HCT116 (cell line): ENCODE results near the gene DDX41.

ENCODE experiments used
- TF ChIP-seq, protein P1 (sequence below): IDR thresholded peaks from 2 replicates; pipeline ENCODE4 v1.6.1; 2012
- TF ChIP-seq, protein P2 (sequence below): IDR thresholded peaks from 2 replicates; pipeline ENCODE4 v1.6.1; 2012; ENCODE audit warnings: low read depth

DNA sequence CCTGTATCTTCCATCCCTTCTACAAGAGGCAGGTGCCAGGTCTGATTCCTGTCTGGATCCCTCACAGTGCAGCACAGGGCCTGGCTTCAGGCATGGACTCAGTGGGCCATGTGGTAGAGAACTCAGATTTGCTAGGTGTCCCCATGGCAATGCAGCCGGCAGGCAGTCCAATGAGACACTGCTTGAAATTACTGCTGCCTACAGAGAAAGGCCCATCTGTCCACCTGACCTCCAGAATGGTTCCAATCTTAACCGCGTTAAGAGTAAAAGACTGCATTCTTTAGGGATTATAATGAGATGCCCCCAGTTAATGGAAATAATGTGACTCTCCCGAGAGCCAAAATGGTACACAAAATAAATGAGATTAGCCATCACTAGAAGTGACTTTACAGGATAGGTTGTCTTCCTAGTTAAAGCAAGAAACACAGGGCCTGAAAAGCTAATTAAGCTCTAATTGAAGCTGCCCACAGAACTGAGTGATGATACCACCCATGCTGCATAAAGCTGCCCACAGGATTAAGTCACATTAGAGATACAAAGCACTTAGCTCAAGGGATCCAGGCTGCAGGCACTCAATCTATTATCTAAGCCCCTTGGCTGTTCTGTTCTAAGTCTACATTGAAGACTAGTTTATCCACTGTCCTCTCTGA is 26.2 kb upstream of the DDX41 start:
- TF ChIP-seq, protein P1, sequence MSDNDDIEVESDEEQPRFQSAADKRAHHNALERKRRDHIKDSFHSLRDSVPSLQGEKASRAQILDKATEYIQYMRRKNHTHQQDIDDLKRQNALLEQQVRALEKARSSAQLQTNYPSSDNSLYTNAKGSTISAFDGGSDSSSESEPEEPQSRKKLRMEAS: no peak
- TF ChIP-seq, protein P2, sequence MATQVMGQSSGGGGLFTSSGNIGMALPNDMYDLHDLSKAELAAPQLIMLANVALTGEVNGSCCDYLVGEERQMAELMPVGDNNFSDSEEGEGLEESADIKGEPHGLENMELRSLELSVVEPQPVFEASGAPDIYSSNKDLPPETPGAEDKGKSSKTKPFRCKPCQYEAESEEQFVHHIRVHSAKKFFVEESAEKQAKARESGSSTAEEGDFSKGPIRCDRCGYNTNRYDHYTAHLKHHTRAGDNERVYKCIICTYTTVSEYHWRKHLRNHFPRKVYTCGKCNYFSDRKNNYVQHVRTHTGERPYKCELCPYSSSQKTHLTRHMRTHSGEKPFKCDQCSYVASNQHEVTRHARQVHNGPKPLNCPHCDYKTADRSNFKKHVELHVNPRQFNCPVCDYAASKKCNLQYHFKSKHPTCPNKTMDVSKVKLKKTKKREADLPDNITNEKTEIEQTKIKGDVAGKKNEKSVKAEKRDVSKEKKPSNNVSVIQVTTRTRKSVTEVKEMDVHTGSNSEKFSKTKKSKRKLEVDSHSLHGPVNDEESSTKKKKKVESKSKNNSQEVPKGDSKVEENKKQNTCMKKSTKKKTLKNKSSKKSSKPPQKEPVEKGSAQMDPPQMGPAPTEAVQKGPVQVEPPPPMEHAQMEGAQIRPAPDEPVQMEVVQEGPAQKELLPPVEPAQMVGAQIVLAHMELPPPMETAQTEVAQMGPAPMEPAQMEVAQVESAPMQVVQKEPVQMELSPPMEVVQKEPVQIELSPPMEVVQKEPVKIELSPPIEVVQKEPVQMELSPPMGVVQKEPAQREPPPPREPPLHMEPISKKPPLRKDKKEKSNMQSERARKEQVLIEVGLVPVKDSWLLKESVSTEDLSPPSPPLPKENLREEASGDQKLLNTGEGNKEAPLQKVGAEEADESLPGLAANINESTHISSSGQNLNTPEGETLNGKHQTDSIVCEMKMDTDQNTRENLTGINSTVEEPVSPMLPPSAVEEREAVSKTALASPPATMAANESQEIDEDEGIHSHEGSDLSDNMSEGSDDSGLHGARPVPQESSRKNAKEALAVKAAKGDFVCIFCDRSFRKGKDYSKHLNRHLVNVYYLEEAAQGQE: no peak
